Measurements from ENCODE around the gene FGR.

- TF ChIP-seq YY1 (IDR thresholded peaks at IDR 0.05; ENCODE audit: extremely low read depth, insufficient replicate concordance, low read depth, low read length): no peak
- TF ChIP-seq POLR2A (IDR thresholded peaks at IDR 0.05; ENCODE audit: borderline replicate concordance, extremely low read depth, insufficient read depth, insufficient read length): no peak
- TF ChIP-seq CTCF (IDR thresholded peaks at IDR 0.05 in 2 of 3, conservative IDR thresholded peaks at IDR 0.05 in 1 of 3; ENCODE audit: borderline replicate concordance in 1 of 3, insufficient read depth in 1 of 3, low read depth in 2 of 3, low read length in 2 of 3): no peak
- no peak for TF ChIP-seq JUND (IDR thresholded peaks at IDR 0.05)
- TF ChIP-seq SIN3A (IDR thresholded peaks at IDR 0.05; ENCODE audit: low read depth): no peak
- TF ChIP-seq POLR2AphosphoS5 (IDR thresholded peaks at IDR 0.05; ENCODE audit: low read depth, low read length): no peak
- TF ChIP-seq REST (IDR thresholded peaks at IDR 0.05; ENCODE audit: low read depth): no peak
- no peak for TF ChIP-seq SP1 (IDR thresholded peaks at IDR 0.05; ENCODE audit: low read depth)
- no peak for TF ChIP-seq MAX (IDR thresholded peaks at IDR 0.05)
Observed at GRCh38 chr1:27569088-27569460, 65.9 kb downstream of the FGR start.
